Keratinocyte (primary cell): ENCODE data around the gene UQCRQ. TPM values are rescaled to one million over a fixed set of nuclear protein-coding genes. Genes with fewer than 3 reads are reported as not detected.
A peak's percentile ranks its signal among the peaks of the same experiment; 100 is the strongest.

Experiments used
- DNase-seq: peaks from one replicate; pipeline ENCODE4 v3.0.0-alpha.2; 2011; ENCODE audit warnings: low read depth, missing footprints, low spot score
- FAIRE-seq: peaks from 2 replicates; lab custom pipeline; 2011; peaks lifted over from hg19 to GRCh38; lab: Jason Lieb, UNC
- H2AFZ ChIP-seq: 2 replicates; pipeline ENCODE4 v1.6.0; 2012; ENCODE audit warnings: low read length, control low read depth, inconsistent platforms; ENCODE audit not compliant: control insufficient read depth
- H3K27ac ChIP-seq: 2 replicates; pipeline ENCODE4 v1.5.1; 2011; ENCODE audit warnings: low read length; ENCODE audit not compliant: control insufficient read depth, insufficient read depth
- H3K27me3 ChIP-seq: 3 replicates; pipeline ENCODE4 v1.6.0; 2011; ENCODE audit warnings: low read length; ENCODE audit not compliant: control insufficient read depth, insufficient read depth; ENCODE audit errors: extremely low read depth
- H3K36me3 ChIP-seq, 2 experiments: 2 replicates in 1 of 2; 3 replicates in 1 of 2; pipeline ENCODE4 v1.5.1; 2011; ENCODE audit warnings: low read length in 2 of 2, mild to moderate bottlenecking in 1 of 2; ENCODE audit not compliant: control insufficient read depth in 2 of 2, insufficient read depth in 2 of 2; ENCODE audit errors: extremely low read depth in 1 of 2
- H3K4me1 ChIP-seq: 3 replicates; pipeline ENCODE4 v1.5.1; 2011; ENCODE audit warnings: low read length; ENCODE audit not compliant: control insufficient read depth, insufficient read depth; ENCODE audit errors: extremely low read depth
- H3K4me2 ChIP-seq: 3 replicates; pipeline ENCODE4 v1.6.0; 2011; ENCODE audit warnings: low read depth, low read length; ENCODE audit not compliant: control insufficient read depth, insufficient read depth; ENCODE audit errors: extremely low read depth
- H3K4me3 ChIP-seq, 3 experiments: fragments of 200-600 bp in 1 of 3; sonication (generic) in 1 of 3; 2 replicates in 2 of 3; 3 replicates in 1 of 3; pipeline ENCODE4 v1.5.1; 2011 to 2016; ENCODE audit warnings: low read length in 3 of 3, mild to moderate bottlenecking in 3 of 3, control low read depth in 2 of 3, inconsistent platforms in 1 of 3, low read depth in 1 of 3, mixed read lengths in 1 of 3, mixed run types in 1 of 3, moderate library complexity in 1 of 3; ENCODE audit not compliant: control insufficient read depth in 2 of 3, insufficient read depth in 2 of 3; ENCODE audit errors: extremely low read depth in 1 of 3
- H3K79me2 ChIP-seq: 2 replicates; pipeline ENCODE4 v1.6.0; 2012; ENCODE audit warnings: low read length; ENCODE audit not compliant: control insufficient read depth, insufficient read depth
- H3K9ac ChIP-seq: 3 replicates; pipeline ENCODE4 v1.6.0; 2011; ENCODE audit warnings: low read length; ENCODE audit not compliant: control insufficient read depth, insufficient read depth; ENCODE audit errors: extremely low read depth
- H3K9me1 ChIP-seq: 3 replicates; pipeline ENCODE4 v1.6.0; 2011; ENCODE audit warnings: low read length; ENCODE audit not compliant: control insufficient read depth, insufficient read depth; ENCODE audit errors: extremely low read depth
- H3K9me3 ChIP-seq: 2 replicates; pipeline ENCODE4 v1.5.1; 2012; ENCODE audit warnings: low read depth, low read length; ENCODE audit not compliant: control insufficient read depth
- H4K20me1 ChIP-seq: 3 replicates; pipeline ENCODE4 v1.6.0; 2011; ENCODE audit warnings: low read length; ENCODE audit not compliant: control insufficient read depth, insufficient read depth; ENCODE audit errors: extremely low read depth
- EZH2 ChIP-seq: IDR thresholded peaks from one replicate; pipeline ENCODE4 v1.6.1; 2012; ENCODE audit warnings: inconsistent platforms, mild to moderate bottlenecking, low read length, moderate library complexity
- dilution Hi-C: fragments of 300-500 bp; cut with MboI; formaldehyde crosslinking; loops from one replicate; pipeline ENCODE4 v1.7.0; 2020; ENCODE audit warnings: low sequenced_read_pairs; ENCODE audit not compliant: extremely low pct_ligation_motif_present
- polyA plus RNA-seq, 5 experiments: library from polyadenylated mRNA; depleted of rRNA in 3 of 5; stranded (reverse) in 3 of 5; stranded (forward) in 1 of 5; unstranded in 1 of 5; fragments of >200 nt; gene quantifications; 1 replicate in 1 of 5; 2 replicates in 3 of 5; 3 replicates in 1 of 5; pipeline versions ENCODE4 v1.2.1 to v1.2.3, GENCODE V29; 2011 to 2012; ENCODE audit warnings: missing spikeins in 2 of 5, low read depth in 1 of 5, low replicate concordance in 1 of 5
- TF ChIP-seq, protein P1 (sequence below), 3 experiments: IDR thresholded peaks in 1 of 3; conservative IDR thresholded peaks in 1 of 3; optimal IDR thresholded peaks in 1 of 3; 2 replicates in 2 of 3; 3 replicates in 1 of 3; pipeline versions ENCODE3 to v1.5.1; 2011; ENCODE audit warnings: low read length in 3 of 3, mild to moderate bottlenecking in 3 of 3, moderate library complexity in 2 of 3, control low read depth in 1 of 3, inconsistent platforms in 1 of 3; ENCODE audit not compliant: insufficient read depth in 2 of 3; ENCODE audit errors: extremely low read depth in 1 of 3

Gene UQCRQ
- polyA plus RNA-seq, 1 donor (not counting 4 experiments of a cell fraction or from before 2014, with no cell fraction given), result 488 TPM

DNA sequence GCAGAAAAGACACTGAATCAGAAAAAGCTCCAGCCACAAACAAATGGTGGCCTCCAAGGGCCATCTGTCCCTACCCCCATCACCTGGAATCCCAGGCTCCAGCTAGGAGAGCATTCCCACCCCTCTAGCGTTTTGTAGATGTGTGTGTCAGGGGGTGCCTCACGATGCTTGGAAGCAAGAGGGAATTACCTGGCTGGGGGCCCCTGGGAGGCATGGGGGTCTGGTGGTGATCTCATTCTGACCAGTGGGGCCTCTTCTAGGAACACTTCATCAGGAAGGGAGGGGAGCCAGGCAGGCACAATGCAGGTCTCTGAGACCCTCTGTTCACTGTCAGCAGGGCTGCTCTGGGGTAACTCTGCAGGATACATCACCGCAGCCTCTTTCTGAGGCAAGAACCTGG is 42.0 kb upstream of the UQCRQ start:
- H3K9ac ChIP-seq, result no peak overlapping the region
- H3K27ac ChIP-seq, result no peak overlapping the region
- H3K4me3 ChIP-seq, result no peak overlapping the region
- no peaks in the 10 kb centered on the region for H3K36me3 ChIP-seq
- H4K20me1 ChIP-seq, result no peaks in the 10 kb centered on the region
- dilution Hi-C loops, result no loop called here
- DNase-seq, result no peak
- no peak for TF ChIP-seq EZH2
- TF ChIP-seq, protein P1, sequence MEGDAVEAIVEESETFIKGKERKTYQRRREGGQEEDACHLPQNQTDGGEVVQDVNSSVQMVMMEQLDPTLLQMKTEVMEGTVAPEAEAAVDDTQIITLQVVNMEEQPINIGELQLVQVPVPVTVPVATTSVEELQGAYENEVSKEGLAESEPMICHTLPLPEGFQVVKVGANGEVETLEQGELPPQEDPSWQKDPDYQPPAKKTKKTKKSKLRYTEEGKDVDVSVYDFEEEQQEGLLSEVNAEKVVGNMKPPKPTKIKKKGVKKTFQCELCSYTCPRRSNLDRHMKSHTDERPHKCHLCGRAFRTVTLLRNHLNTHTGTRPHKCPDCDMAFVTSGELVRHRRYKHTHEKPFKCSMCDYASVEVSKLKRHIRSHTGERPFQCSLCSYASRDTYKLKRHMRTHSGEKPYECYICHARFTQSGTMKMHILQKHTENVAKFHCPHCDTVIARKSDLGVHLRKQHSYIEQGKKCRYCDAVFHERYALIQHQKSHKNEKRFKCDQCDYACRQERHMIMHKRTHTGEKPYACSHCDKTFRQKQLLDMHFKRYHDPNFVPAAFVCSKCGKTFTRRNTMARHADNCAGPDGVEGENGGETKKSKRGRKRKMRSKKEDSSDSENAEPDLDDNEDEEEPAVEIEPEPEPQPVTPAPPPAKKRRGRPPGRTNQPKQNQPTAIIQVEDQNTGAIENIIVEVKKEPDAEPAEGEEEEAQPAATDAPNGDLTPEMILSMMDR (optimal IDR thresholded peaks at IDR 0.05 in 1 of 3, IDR thresholded peaks at IDR 0.05 in 1 of 3, conservative IDR thresholded peaks at IDR 0.05 in 1 of 3; ENCODE audit: extremely low read depth in 1 of 3, insufficient read depth in 2 of 3, low read length in 3 of 3), result no peak
- H3K4me2 ChIP-seq, result no peak overlapping the region
- H3K9me1 ChIP-seq, result no peaks in the 10 kb centered on the region
- H3K79me2 ChIP-seq, result no peaks in the 10 kb centered on the region
- no peak for FAIRE-seq
- H2AFZ ChIP-seq, result no peak overlapping the region
- H3K27me3 ChIP-seq, result peaks cover 24% of the 10 kb centered on the region
- no peaks in the 10 kb centered on the region for H3K4me1 ChIP-seq
- H3K9me3 ChIP-seq, result no peaks in the 10 kb centered on the region

- no peaks in the 10 kb centered on the region for H3K36me3 ChIP-seq
- TF ChIP-seq EZH2, result peak; percentile 36
- TF ChIP-seq, protein P1 (optimal IDR thresholded peaks at IDR 0.05 in 1 of 3, IDR thresholded peaks at IDR 0.05 in 1 of 3, conservative IDR thresholded peaks at IDR 0.05 in 1 of 3; ENCODE audit: extremely low read depth in 1 of 3, insufficient read depth in 2 of 3, low read length in 3 of 3), result no peak
- no peak overlapping the region for H3K27ac ChIP-seq
- peak overlapping the region; percentile 32 for H3K4me2 ChIP-seq
- no peaks in the 10 kb centered on the region for H3K79me2 ChIP-seq
- H2AFZ ChIP-seq, result no peak overlapping the region
- DNase-seq, result no peak
- no peaks in the 10 kb centered on the region for H3K9me1 ChIP-seq
- no peaks in the 10 kb centered on the region for H4K20me1 ChIP-seq
- H3K9ac ChIP-seq, result no peak overlapping the region
- FAIRE-seq, result no peak
- H3K4me1 ChIP-seq, result no peaks in the 10 kb centered on the region
- dilution Hi-C loops, result no loop called here
- H3K9me3 ChIP-seq, result no peaks in the 10 kb centered on the region
- peaks cover 24% of the 10 kb centered on the region for H3K27me3 ChIP-seq
- no peak overlapping the region for H3K4me3 ChIP-seq
Measured at GRCh38 chr5:132825033-132825833, 41.2 kb upstream of the UQCRQ start.
